Liver (tissue), 9 donors: ENCODE results near the gene FBLIM1. TPM values are rescaled to one million over a fixed set of nuclear protein-coding genes. Genes with fewer than 3 reads are reported as not detected.

Source experiments
- DNase-seq: peaks from one replicate; pipeline ENCODE4 v3.0.0-alpha.2; 2017; ENCODE audit warnings: low spot score
- H3K27ac ChIP-seq, 2 donors: one replicate each; pipeline ENCODE4 v1.7.0; 2013; ENCODE audit warnings: inconsistent platforms in 2 of 2, low read length in 2 of 2, control low read depth in 1 of 2, low read depth in 1 of 2, mild to moderate bottlenecking in 1 of 2
- H3K27me3 ChIP-seq, 4 donors: one replicate each; pipeline versions ENCODE4 v1.6.1 to v1.7.0; 2013; ENCODE audit warnings: low read length in 3 of 4, inconsistent platforms in 1 of 4, mild to moderate bottlenecking in 1 of 4, moderate library complexity in 1 of 4; ENCODE audit not compliant: control insufficient read depth in 4 of 4, insufficient read depth in 4 of 4
- H3K36me3 ChIP-seq, 4 donors: one replicate each; pipeline versions ENCODE4 v1.6.1 to v1.7.0; 2013; ENCODE audit warnings: low read length in 3 of 4, mild to moderate bottlenecking in 3 of 4, low read depth in 1 of 4, moderate library complexity in 1 of 4; ENCODE audit not compliant: control insufficient read depth in 4 of 4, insufficient read depth in 3 of 4
- H3K4me1 ChIP-seq, 4 donors: one replicate each; pipeline versions ENCODE4 v1.6.1 to v1.7.0; 2013; ENCODE audit warnings: low read length in 3 of 4, mild to moderate bottlenecking in 3 of 4, moderate library complexity in 1 of 4; ENCODE audit not compliant: control insufficient read depth in 4 of 4, insufficient read depth in 4 of 4
- H3K4me3 ChIP-seq, 3 donors: one replicate each; pipeline versions ENCODE4 v1.6.1 to v1.7.0; 2013; ENCODE audit warnings: low read length in 3 of 3, control low read depth in 1 of 3, low read depth in 1 of 3, mild to moderate bottlenecking in 1 of 3
- H3K9ac ChIP-seq, 2 donors: one replicate each; pipeline ENCODE4 v1.7.0; 2013; ENCODE audit warnings: low read length in 2 of 2, mild to moderate bottlenecking in 2 of 2, moderate library complexity in 2 of 2, control low read depth in 1 of 2, low read depth in 1 of 2
- H3K9me3 ChIP-seq, 4 donors: one replicate each; pipeline versions ENCODE4 v1.6.1 to v1.7.0; 2013; ENCODE audit warnings: low read length in 3 of 4; ENCODE audit not compliant: control insufficient read depth in 4 of 4
- CTCF ChIP-seq: fragments of 150-350 bp; IDR thresholded peaks from 2 replicates; pipeline ENCODE4 v1.5.1; 2017; ENCODE audit warnings: improper control_type of control experiment, low read depth, low read length; ENCODE audit not compliant: missing input control
- EGR1 ChIP-seq, 2 donors: IDR thresholded peaks; 2 replicates each; pipeline ENCODE4 v1.6.1; 2016 to 2018; ENCODE audit warnings: antibody characterized with exemption in 2 of 2, low read depth in 2 of 2
- FOXA1 ChIP-seq: IDR thresholded peaks from 2 replicates; pipeline ENCODE4 v1.6.1; 2016; ENCODE audit warnings: antibody characterized with exemption
- FOXA2 ChIP-seq: IDR thresholded peaks from 2 replicates; pipeline ENCODE4 v1.6.1; 2016; ENCODE audit warnings: antibody characterized with exemption
- GABPA ChIP-seq, 2 donors: IDR thresholded peaks in 1 of 2; conservative IDR thresholded peaks in 1 of 2; 2 replicates each; pipeline ENCODE4 v1.6.1; 2016; ENCODE audit warnings: antibody characterized with exemption in 2 of 2, mild to moderate bottlenecking in 1 of 2, moderate library complexity in 1 of 2
- HNF4A ChIP-seq, 2 donors: conservative IDR thresholded peaks; 2 replicates each; pipeline ENCODE4 v1.6.1; 2016; ENCODE audit warnings: antibody characterized with exemption in 2 of 2, mild to moderate bottlenecking in 2 of 2
- HNF4G ChIP-seq: IDR thresholded peaks from 2 replicates; pipeline ENCODE4 v1.6.1; 2016; ENCODE audit warnings: antibody characterized with exemption
- JUND ChIP-seq, 2 donors: IDR thresholded peaks; 2 replicates each; pipeline ENCODE4 v1.6.1; 2016; ENCODE audit warnings: antibody characterized with exemption in 2 of 2
- NR2F2 ChIP-seq: IDR thresholded peaks from 2 replicates; pipeline ENCODE4 v1.6.1; 2016; ENCODE audit warnings: antibody characterized with exemption
- RAD21 ChIP-seq, 2 donors: IDR thresholded peaks; 2 replicates each; pipeline ENCODE4 v1.6.1; 2016; ENCODE audit warnings: antibody characterized with exemption in 2 of 2, mild to moderate bottlenecking in 2 of 2
- SP1 ChIP-seq: IDR thresholded peaks from 2 replicates; pipeline ENCODE4 v1.6.1; 2018; ENCODE audit warnings: antibody characterized with exemption, mild to moderate bottlenecking
- TAF1 ChIP-seq: conservative IDR thresholded peaks from 2 replicates; pipeline ENCODE4 v1.6.1; 2016; ENCODE audit warnings: antibody characterized with exemption, mild to moderate bottlenecking
- YY1 ChIP-seq: IDR thresholded peaks from 2 replicates; pipeline ENCODE4 v1.6.1; 2016; ENCODE audit warnings: antibody characterized with exemption, mild to moderate bottlenecking
- WGBS: extraction: QIAGEN DNeasy Blood & Tissue Kit; methylation state at CpG from one replicate; pipeline ENCODE4 v1.1.7; 2013; 5-methylcytosine and 5-hydroxymethylcytosine counted together
- polyA plus RNA-seq, 2 donors: library from polyadenylated mRNA; stranded (reverse) in 1 of 2; unstranded in 1 of 2; fragments of 200-250 nt in 1 of 2; fragments of >200 nt in 1 of 2; fragmentation: Nextera tagmentation in 1 of 2; extraction: Ambion mirVana in 1 of 2; gene quantifications; one replicate each; pipeline versions ENCODE4 v1.2.1 to v1.2.3, GENCODE V29; 2013 to 2015
- total RNA-seq, 2 donors: library from RNA; depleted of rRNA; stranded (reverse); fragments of >200 nt; gene quantifications; one replicate each; pipeline ENCODE4 v1.2.3, GENCODE V29; 2014
- TF ChIP-seq, protein P1 (sequence below): IDR thresholded peaks from 2 replicates; pipeline ENCODE4 v1.6.1; 2016; ENCODE audit warnings: antibody characterized with exemption
- TF ChIP-seq, protein P2 (sequence below): IDR thresholded peaks from 2 replicates; pipeline ENCODE4 v1.6.1; 2016; ENCODE audit warnings: antibody characterized with exemption
- TF ChIP-seq, protein P3 (sequence below): IDR thresholded peaks from 2 replicates; pipeline ENCODE4 v1.6.1; 2016; ENCODE audit warnings: antibody characterized with exemption, mild to moderate bottlenecking
- TF ChIP-seq, protein P4 (sequence below): IDR thresholded peaks from 2 replicates; pipeline ENCODE4 v1.6.1; 2016; ENCODE audit warnings: antibody characterized with exemption
- donor health status: healthy.
- donor health status: healthy.
- donor health status: healthy.
- donor health status: healthy.
- donor health status: healthy.

FBLIM1 gene
- total and polyA plus RNA-seq, 4 donors = 3.6 to 6.4 (median 3.7) TPM

GRCh38 chr1:15755021-15755645, 3.5 kb upstream of the FBLIM1 start:
- Histone ChIP-seq H3K9me3 (no peaks in the 10 kb centered on the region), H3K27ac (no peak overlapping the region), H3K9ac (no peak overlapping the region), H3K27me3 (no peaks in the 10 kb centered on the region), H3K4me1 (peaks cover 0 to 6% (median 3%) of the 10 kb centered on the region in 4 donors), H3K4me3 (no peak overlapping the region), H3K36me3 (no peaks in the 10 kb centered on the region)
- 90% methylated on average over 2 of the region's 2 CpGs for WGBS
- DNase-seq = no peak
- no peak for TF ChIP-seq HNF4A (conservative IDR thresholded peaks at IDR 0.05)
- no peak for TF ChIP-seq HNF4G
- TF ChIP-seq, protein P1, sequence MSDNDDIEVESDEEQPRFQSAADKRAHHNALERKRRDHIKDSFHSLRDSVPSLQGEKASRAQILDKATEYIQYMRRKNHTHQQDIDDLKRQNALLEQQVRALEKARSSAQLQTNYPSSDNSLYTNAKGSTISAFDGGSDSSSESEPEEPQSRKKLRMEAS = no peak
- no peak for TF ChIP-seq YY1
- TF ChIP-seq GABPA (IDR thresholded peaks at IDR 0.05 in 1 of 2, conservative IDR thresholded peaks at IDR 0.05 in 1 of 2) = no peak
- TF ChIP-seq, protein P2, sequence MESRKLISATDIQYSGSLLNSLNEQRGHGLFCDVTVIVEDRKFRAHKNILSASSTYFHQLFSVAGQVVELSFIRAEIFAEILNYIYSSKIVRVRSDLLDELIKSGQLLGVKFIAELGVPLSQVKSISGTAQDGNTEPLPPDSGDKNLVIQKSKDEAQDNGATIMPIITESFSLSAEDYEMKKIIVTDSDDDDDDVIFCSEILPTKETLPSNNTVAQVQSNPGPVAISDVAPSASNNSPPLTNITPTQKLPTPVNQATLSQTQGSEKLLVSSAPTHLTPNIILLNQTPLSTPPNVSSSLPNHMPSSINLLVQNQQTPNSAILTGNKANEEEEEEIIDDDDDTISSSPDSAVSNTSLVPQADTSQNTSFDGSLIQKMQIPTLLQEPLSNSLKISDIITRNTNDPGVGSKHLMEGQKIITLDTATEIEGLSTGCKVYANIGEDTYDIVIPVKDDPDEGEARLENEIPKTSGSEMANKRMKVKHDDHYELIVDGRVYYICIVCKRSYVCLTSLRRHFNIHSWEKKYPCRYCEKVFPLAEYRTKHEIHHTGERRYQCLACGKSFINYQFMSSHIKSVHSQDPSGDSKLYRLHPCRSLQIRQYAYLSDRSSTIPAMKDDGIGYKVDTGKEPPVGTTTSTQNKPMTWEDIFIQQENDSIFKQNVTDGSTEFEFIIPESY = no peak
- TF ChIP-seq SP1 = no peak
- TF ChIP-seq RAD21 (IDR thresholded peaks at IDR 0.05) = no peak
- TF ChIP-seq, protein P3, sequence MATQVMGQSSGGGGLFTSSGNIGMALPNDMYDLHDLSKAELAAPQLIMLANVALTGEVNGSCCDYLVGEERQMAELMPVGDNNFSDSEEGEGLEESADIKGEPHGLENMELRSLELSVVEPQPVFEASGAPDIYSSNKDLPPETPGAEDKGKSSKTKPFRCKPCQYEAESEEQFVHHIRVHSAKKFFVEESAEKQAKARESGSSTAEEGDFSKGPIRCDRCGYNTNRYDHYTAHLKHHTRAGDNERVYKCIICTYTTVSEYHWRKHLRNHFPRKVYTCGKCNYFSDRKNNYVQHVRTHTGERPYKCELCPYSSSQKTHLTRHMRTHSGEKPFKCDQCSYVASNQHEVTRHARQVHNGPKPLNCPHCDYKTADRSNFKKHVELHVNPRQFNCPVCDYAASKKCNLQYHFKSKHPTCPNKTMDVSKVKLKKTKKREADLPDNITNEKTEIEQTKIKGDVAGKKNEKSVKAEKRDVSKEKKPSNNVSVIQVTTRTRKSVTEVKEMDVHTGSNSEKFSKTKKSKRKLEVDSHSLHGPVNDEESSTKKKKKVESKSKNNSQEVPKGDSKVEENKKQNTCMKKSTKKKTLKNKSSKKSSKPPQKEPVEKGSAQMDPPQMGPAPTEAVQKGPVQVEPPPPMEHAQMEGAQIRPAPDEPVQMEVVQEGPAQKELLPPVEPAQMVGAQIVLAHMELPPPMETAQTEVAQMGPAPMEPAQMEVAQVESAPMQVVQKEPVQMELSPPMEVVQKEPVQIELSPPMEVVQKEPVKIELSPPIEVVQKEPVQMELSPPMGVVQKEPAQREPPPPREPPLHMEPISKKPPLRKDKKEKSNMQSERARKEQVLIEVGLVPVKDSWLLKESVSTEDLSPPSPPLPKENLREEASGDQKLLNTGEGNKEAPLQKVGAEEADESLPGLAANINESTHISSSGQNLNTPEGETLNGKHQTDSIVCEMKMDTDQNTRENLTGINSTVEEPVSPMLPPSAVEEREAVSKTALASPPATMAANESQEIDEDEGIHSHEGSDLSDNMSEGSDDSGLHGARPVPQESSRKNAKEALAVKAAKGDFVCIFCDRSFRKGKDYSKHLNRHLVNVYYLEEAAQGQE = no peak
- TF ChIP-seq NR2F2 = no peak
- TF ChIP-seq FOXA1 = no peak
- TF ChIP-seq EGR1 (IDR thresholded peaks at IDR 0.05; ENCODE audit: low read depth in 2 of 2) = no peak

DNA sequence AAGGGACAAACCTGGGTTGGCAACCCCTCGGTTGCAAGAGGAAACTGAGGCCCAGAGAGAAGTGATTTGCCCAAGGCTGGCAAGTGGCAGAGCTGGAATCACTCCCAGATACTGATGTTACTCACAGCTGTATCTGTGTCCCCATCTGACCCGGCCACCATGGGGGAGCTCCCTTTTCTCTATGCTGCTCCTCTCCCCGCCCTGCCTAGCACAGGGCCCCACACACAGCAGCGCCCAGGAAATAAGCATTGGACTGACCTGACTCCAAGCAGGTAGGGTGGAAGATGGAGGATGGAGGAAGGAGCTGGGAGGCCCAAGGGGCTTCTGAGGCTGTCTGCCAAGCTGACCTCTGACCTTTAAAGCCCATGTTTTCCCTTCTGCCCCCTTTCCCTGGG, 3.0 kb upstream of the FBLIM1 start:
- Histone ChIP-seq H3K27ac (no peak overlapping the region), H3K4me1 (peaks cover 0 to 6% (median 3%) of the 10 kb centered on the region in 4 donors), H3K9me3 (no peaks in the 10 kb centered on the region), H3K36me3 (no peaks in the 10 kb centered on the region), H3K4me3 (no peak overlapping the region), H3K9ac (no peak overlapping the region), H3K27me3 (no peaks in the 10 kb centered on the region)
- WGBS = 85% methylated on average over 4 of the region's 4 CpGs
- DNase-seq = no peak
- TF ChIP-seq, protein P3 = no peak
- TF ChIP-seq HNF4A (conservative IDR thresholded peaks at IDR 0.05) = no peak
- no peak for TF ChIP-seq SP1
- no peak for TF ChIP-seq JUND (IDR thresholded peaks at IDR 0.05)
- TF ChIP-seq, protein P2 = no peak
- no peak for TF ChIP-seq RAD21 (IDR thresholded peaks at IDR 0.05)
- TF ChIP-seq EGR1 (IDR thresholded peaks at IDR 0.05; ENCODE audit: low read depth in 2 of 2) = no peak
- TF ChIP-seq FOXA2 = no peak
- no peak for TF ChIP-seq CTCF
- TF ChIP-seq, protein P1 = no peak
- TF ChIP-seq TAF1 = no peak
- no peak for TF ChIP-seq GABPA (IDR thresholded peaks at IDR 0.05 in 1 of 2, conservative IDR thresholded peaks at IDR 0.05 in 1 of 2)
- no peak for TF ChIP-seq NR2F2
- TF ChIP-seq, protein P4, sequence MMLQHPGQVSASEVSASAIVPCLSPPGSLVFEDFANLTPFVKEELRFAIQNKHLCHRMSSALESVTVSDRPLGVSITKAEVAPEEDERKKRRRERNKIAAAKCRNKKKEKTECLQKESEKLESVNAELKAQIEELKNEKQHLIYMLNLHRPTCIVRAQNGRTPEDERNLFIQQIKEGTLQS = no peak
- TF ChIP-seq HNF4G = no peak
